Activated CD8-positive, alpha-beta memory T cell treated with anti-CD3 and anti-CD28 coated beads, Interleukin-2, amount 10 ng/mL, durations not matched to agents 7 days and 5 days (primary cell): ENCODE measurements around the gene SLC9A3. TPM values are rescaled to one million over a fixed set of nuclear protein-coding genes. Genes with fewer than 3 reads are reported as not detected.
"Not testable (repeated sequence)": the region's sequence is repeated elsewhere in the genome, so short reads cannot be mapped to it uniquely, and the experiment has no call there.

Source experiments
- ATAC-seq: fragments of 150-1000 bp; cut with Tn5 transposase; one replicate; pipeline ENCODE4 v1.10.0; 2021; ENCODE audit warnings: moderate library complexity
- CTCF ChIA-PET: fragments of 350-600 bp; sonication (Branson Sonifier 250); formaldehyde crosslinking; loops from one replicate; lab custom pipeline; 2021; ENCODE audit warnings: antibody characterized with exemption; lab: Charles Lee
- DNase-seq: peaks from one replicate; pipeline ENCODE4 v3.0.0-alpha.2; 2020
- H3K27ac Mint-ChIP-seq: one replicate; pipeline ENCODE4 v1.8.0; 2021; ENCODE audit warnings: mild to moderate bottlenecking, mixed read lengths
- H3K27me3 Mint-ChIP-seq: one replicate; pipeline ENCODE4 v1.8.0; 2021; ENCODE audit warnings: mixed read lengths
- H3K36me3 Mint-ChIP-seq: one replicate; pipeline ENCODE4 v1.8.0; 2021; ENCODE audit warnings: mild to moderate bottlenecking, mixed read lengths
- H3K4me1 Mint-ChIP-seq: one replicate; pipeline ENCODE4 v1.8.0; 2021; ENCODE audit warnings: mixed read lengths
- H3K4me3 Mint-ChIP-seq: one replicate; pipeline ENCODE4 v1.8.0; 2021; ENCODE audit warnings: mild to moderate bottlenecking, moderate library complexity, mixed read lengths
- H3K9me3 Mint-ChIP-seq: one replicate; pipeline ENCODE4 v1.8.0; 2022; ENCODE audit warnings: low read depth, mixed read lengths
- total RNA-seq, 2 experiments: library from RNA; stranded (reverse); gene quantifications; one replicate each; pipeline ENCODE4 v1.2.3, GENCODE V29; 2021

Gene SLC9A3
- total RNA-seq, 2 experiments from 2014 or later, result 1.3 to 1.7 TPM

- H3K27me3 Mint-ChIP-seq, result peaks cover 16% of the 10 kb centered on the region
- no peak overlapping the region for H3K4me3 Mint-ChIP-seq
- CTCF ChIA-PET, result no interaction called here
- H3K9me3 Mint-ChIP-seq, result no peaks in the 10 kb centered on the region
- no peaks in the 10 kb centered on the region for H3K36me3 Mint-ChIP-seq
- ATAC-seq (no peak), DNase-seq (no peak)
- no peak overlapping the region for H3K27ac Mint-ChIP-seq
- no peaks in the 10 kb centered on the region for H3K4me1 Mint-ChIP-seq
Observed at GRCh38 chr5:565782-566440, 41.7 kb upstream of the SLC9A3 start.

GRCh38 chr5:561408-561807, 37.2 kb upstream of the SLC9A3 start:
- no peak overlapping the region for H3K27ac Mint-ChIP-seq
- H3K36me3 Mint-ChIP-seq, result no peaks in the 10 kb centered on the region
- CTCF ChIA-PET, result no interaction called here
- DNase-seq, result no peak
- no peak overlapping the region for H3K4me3 Mint-ChIP-seq
- no peaks in the 10 kb centered on the region for H3K4me1 Mint-ChIP-seq
- no peaks in the 10 kb centered on the region for H3K9me3 Mint-ChIP-seq
- peaks cover 14% of the 10 kb centered on the region for H3K27me3 Mint-ChIP-seq
- no peak for ATAC-seq

GRCh38 chr5:560792-561166, 36.5 kb upstream of the SLC9A3 start:
- no peak overlapping the region for H3K4me3 Mint-ChIP-seq
- no peak for ATAC-seq

GRCh38 chr5:558871-559503, 34.7 kb upstream of the SLC9A3 start:
- ATAC-seq (no peak), DNase-seq (no peak)
- Mint-ChIP-seq H3K27ac (no peak overlapping the region), H3K36me3 (no peaks in the 10 kb centered on the region), H3K4me1 (no peaks in the 10 kb centered on the region), H3K27me3 (peaks cover 8% of the 10 kb centered on the region), H3K4me3 (no peak overlapping the region), H3K9me3 (no peaks in the 10 kb centered on the region)
- CTCF ChIA-PET, result no interaction called here

More at GRCh38 chr5:560792-561166, 36.5 kb upstream of the SLC9A3 start:
- Mint-ChIP-seq H3K27ac (no peak overlapping the region), H3K36me3 (no peaks in the 10 kb centered on the region), H3K9me3 (no peaks in the 10 kb centered on the region), H3K27me3 (peaks cover 8% of the 10 kb centered on the region), H3K4me1 (no peaks in the 10 kb centered on the region)
- no peak for DNase-seq
- CTCF ChIA-PET, result no interaction called here

GRCh38 chr5:558326-558725, 34.1 kb upstream of the SLC9A3 start:
- Mint-ChIP-seq H3K27ac (no peak overlapping the region), H3K9me3 (no peaks in the 10 kb centered on the region), H3K27me3 (peaks cover 8% of the 10 kb centered on the region), H3K4me1 (no peaks in the 10 kb centered on the region), H3K36me3 (no peaks in the 10 kb centered on the region), H3K4me3 (no peak overlapping the region)
- ATAC-seq (no peak), DNase-seq (no peak)
- CTCF ChIA-PET, result no interaction called here

GRCh38 chr5:557917-558316, 33.7 kb upstream of the SLC9A3 start:
- not testable (repeated sequence) for H3K27me3 Mint-ChIP-seq

GRCh38 chr5:556909-557441, 32.7 kb upstream of the SLC9A3 start:
- no peak overlapping the region for H3K27ac Mint-ChIP-seq
- no peak overlapping the region for H3K4me3 Mint-ChIP-seq
- CTCF ChIA-PET, result no interaction called here
- ATAC-seq, result no peak
- peaks cover 8% of the 10 kb centered on the region for H3K27me3 Mint-ChIP-seq
- no peaks in the 10 kb centered on the region for H3K4me1 Mint-ChIP-seq
- no peaks in the 10 kb centered on the region for H3K36me3 Mint-ChIP-seq
- no peak for DNase-seq
- H3K9me3 Mint-ChIP-seq, result no peaks in the 10 kb centered on the region

More at GRCh38 chr5:557917-558316, 33.7 kb upstream of the SLC9A3 start:
- ATAC-seq, H3K4me3 Mint-ChIP-seq, CTCF ChIA-PET, H3K36me3 Mint-ChIP-seq, H3K27ac Mint-ChIP-seq, H3K4me1 Mint-ChIP-seq, H3K9me3 Mint-ChIP-seq, DNase-seq: not testable (repeated sequence)

- H3K9me3 Mint-ChIP-seq, result no peaks in the 10 kb centered on the region
- no peak overlapping the region for H3K27ac Mint-ChIP-seq
- no peaks in the 10 kb centered on the region for H3K36me3 Mint-ChIP-seq
- no peak overlapping the region for H3K4me3 Mint-ChIP-seq
- H3K4me1 Mint-ChIP-seq, result no peaks in the 10 kb centered on the region
- H3K27me3 Mint-ChIP-seq, result peaks cover 12% of the 10 kb centered on the region
- no peak for DNase-seq
- ATAC-seq, result no peak
- CTCF ChIA-PET, result no interaction called here
Observed at GRCh38 chr5:555058-555623, 30.9 kb upstream of the SLC9A3 start.

GRCh38 chr5:554284-554988, 30.2 kb upstream of the SLC9A3 start:
- CTCF ChIA-PET, result no interaction called here
- no peak overlapping the region for H3K4me3 Mint-ChIP-seq
- H3K9me3 Mint-ChIP-seq, result no peaks in the 10 kb centered on the region
- H3K27me3 Mint-ChIP-seq, result peaks cover 16% of the 10 kb centered on the region
- DNase-seq, result no peak
- H3K4me1 Mint-ChIP-seq, result no peaks in the 10 kb centered on the region
- H3K36me3 Mint-ChIP-seq, result no peaks in the 10 kb centered on the region
- ATAC-seq, result no peak
- no peak overlapping the region for H3K27ac Mint-ChIP-seq

GRCh38 chr5:553874-554273, 29.6 kb upstream of the SLC9A3 start:
- no peak overlapping the region for H3K4me3 Mint-ChIP-seq

GRCh38 chr5:551406-551805, 27.2 kb upstream of the SLC9A3 start:
- H3K27ac Mint-ChIP-seq, result no peak overlapping the region
- H3K9me3 Mint-ChIP-seq, result no peaks in the 10 kb centered on the region
- no peaks in the 10 kb centered on the region for H3K36me3 Mint-ChIP-seq
- ATAC-seq (no peak), DNase-seq (no peak)
- no peak overlapping the region for H3K4me3 Mint-ChIP-seq
- H3K4me1 Mint-ChIP-seq, result no peaks in the 10 kb centered on the region
- CTCF ChIA-PET, result no interaction called here
- H3K27me3 Mint-ChIP-seq, result peaks cover 25% of the 10 kb centered on the region

More at GRCh38 chr5:553874-554273, 29.6 kb upstream of the SLC9A3 start:
- Mint-ChIP-seq H3K9me3 (no peaks in the 10 kb centered on the region), H3K27ac (no peak overlapping the region), H3K4me1 (no peaks in the 10 kb centered on the region), H3K27me3 (peaks cover 17% of the 10 kb centered on the region), H3K36me3 (no peaks in the 10 kb centered on the region)
- CTCF ChIA-PET, result no interaction called here
- DNase-seq, result peak; percentile 34
- no peak for ATAC-seq

GRCh38 chr5:549229-549628, 25.0 kb upstream of the SLC9A3 start:
- H3K27me3 Mint-ChIP-seq, result peaks cover 25% of the 10 kb centered on the region
- H3K9me3 Mint-ChIP-seq, result no peaks in the 10 kb centered on the region
- DNase-seq (no peak), ATAC-seq (no peak)
- peaks cover 7% of the 10 kb centered on the region for H3K4me1 Mint-ChIP-seq
- no peak overlapping the region for H3K4me3 Mint-ChIP-seq
- CTCF ChIA-PET, result no interaction called here
- H3K27ac Mint-ChIP-seq, result no peak overlapping the region
- H3K36me3 Mint-ChIP-seq, result no peaks in the 10 kb centered on the region

- H3K27ac Mint-ChIP-seq, result no peak overlapping the region
- ATAC-seq, result no peak
- peaks cover 16% of the 10 kb centered on the region for H3K4me1 Mint-ChIP-seq
- no peaks in the 10 kb centered on the region for H3K9me3 Mint-ChIP-seq
- H3K36me3 Mint-ChIP-seq, result no peaks in the 10 kb centered on the region
- peaks cover 25% of the 10 kb centered on the region for H3K27me3 Mint-ChIP-seq
- H3K4me3 Mint-ChIP-seq, result no peak overlapping the region
- CTCF ChIA-PET, result no interaction called here
- DNase-seq, result no peak
Observed at GRCh38 chr5:548256-548655, 24.0 kb upstream of the SLC9A3 start.
